Measurements from ENCODE around the gene ODF4.
"Not testable (repeated sequence)": the region's sequence is repeated elsewhere in the genome, so short reads cannot be mapped to it uniquely, and the experiment has no call there.

ODF4 gene

GRCh38 chr17:8341456-8341855, 1.8 kb downstream of the ODF4 start:
- no peak overlapping the region for H3K4me3 ChIP-seq (ENCODE audit: low read depth in 1 of 5, low read length in 5 of 5)
- H3K27me3 ChIP-seq (ENCODE audit: control insufficient read depth in 5 of 5, insufficient read depth in 4 of 5, low read length in 5 of 5) = peaks cover 2 to 6% (median 4%) of the 10 kb centered on the region in 5 donors
- no peaks in the 10 kb centered on the region for H3K36me3 ChIP-seq (ENCODE audit: control insufficient read depth in 5 of 5, insufficient read depth in 5 of 5, low read length in 5 of 5)

GRCh38 chr17:8345052-8345690, 5.5 kb downstream of the ODF4 start:
- Histone ChIP-seq H3K9ac (ENCODE audit: low read length in 5 of 5) (peak overlapping the region in 1 of 5 donors; percentile 46), H3K27me3 (ENCODE audit: control insufficient read depth in 5 of 5, insufficient read depth in 4 of 5, low read length in 5 of 5) (peaks cover 0 to 8% (median 7%) of the 10 kb centered on the region in 5 donors), H3K27ac (ENCODE audit: low read depth, low read length) (no peak overlapping the region), H3K9me3 (ENCODE audit: control insufficient read depth in 5 of 5, low read length in 5 of 5) (no peaks in the 10 kb centered on the region), H3K4me1 (ENCODE audit: control insufficient read depth in 5 of 5, insufficient read depth in 5 of 5, low read length in 5 of 5) (peaks cover 0 to 9% (median 0%) of the 10 kb centered on the region in 5 donors), H3K36me3 (ENCODE audit: control insufficient read depth in 5 of 5, insufficient read depth in 5 of 5, low read length in 5 of 5) (no peaks in the 10 kb centered on the region), H3K4me3 (ENCODE audit: low read depth in 1 of 5, low read length in 5 of 5) (no peak overlapping the region)

More at GRCh38 chr17:8341456-8341855, 1.8 kb downstream of the ODF4 start:
- H3K9ac ChIP-seq (ENCODE audit: low read length in 5 of 5) = no peak overlapping the region
- H3K4me1 ChIP-seq (ENCODE audit: control insufficient read depth in 5 of 5, insufficient read depth in 5 of 5, low read length in 5 of 5) = peaks cover 0 to 17% (median 8%) of the 10 kb centered on the region in 5 donors
- H3K9me3 ChIP-seq (ENCODE audit: control insufficient read depth in 5 of 5, low read length in 5 of 5) = no peaks in the 10 kb centered on the region
- H3K27ac ChIP-seq (ENCODE audit: low read depth, low read length) = no peak overlapping the region

GRCh38 chr17:8345951-8346665, 6.5 kb downstream of the ODF4 start:
- Histone ChIP-seq H3K27me3 (ENCODE audit: control insufficient read depth in 5 of 5, insufficient read depth in 4 of 5, low read length in 5 of 5) (peaks cover 0 to 8% (median 7%) of the 10 kb centered on the region in 5 donors), H3K9me3 (ENCODE audit: control insufficient read depth in 5 of 5, low read length in 5 of 5) (no peaks in the 10 kb centered on the region), H3K36me3 (ENCODE audit: control insufficient read depth in 5 of 5, insufficient read depth in 5 of 5, low read length in 5 of 5) (no peaks in the 10 kb centered on the region), H3K9ac (ENCODE audit: low read length in 5 of 5) (no peak overlapping the region), H3K4me1 (ENCODE audit: control insufficient read depth in 5 of 5, insufficient read depth in 5 of 5, low read length in 5 of 5) (peaks cover 0 to 9% (median 0%) of the 10 kb centered on the region in 5 donors), H3K4me3 (ENCODE audit: low read depth in 1 of 5, low read length in 5 of 5) (no peak overlapping the region), H3K27ac (ENCODE audit: low read depth, low read length) (no peak overlapping the region)

GRCh38 chr17:8347001-8347400, 7.4 kb downstream of the ODF4 start:
- not testable (repeated sequence) for H3K27me3 ChIP-seq (ENCODE audit: control insufficient read depth in 5 of 5, insufficient read depth in 4 of 5, low read length in 5 of 5); H3K9ac ChIP-seq (ENCODE audit: low read length in 5 of 5); H3K9me3 ChIP-seq (ENCODE audit: control insufficient read depth in 5 of 5, low read length in 5 of 5); H3K4me1 ChIP-seq (ENCODE audit: control insufficient read depth in 5 of 5, insufficient read depth in 5 of 5, low read length in 5 of 5); H3K27ac ChIP-seq (ENCODE audit: low read depth, low read length); H3K36me3 ChIP-seq (ENCODE audit: control insufficient read depth in 5 of 5, insufficient read depth in 5 of 5, low read length in 5 of 5); H3K4me3 ChIP-seq (ENCODE audit: low read depth in 1 of 5, low read length in 5 of 5)

GRCh38 chr17:8350339-8350738, 10.7 kb downstream of the ODF4 start:
- Histone ChIP-seq H3K27ac (ENCODE audit: low read depth, low read length) (no peak overlapping the region), H3K9ac (ENCODE audit: low read length in 5 of 5) (no peak overlapping the region), H3K4me3 (ENCODE audit: low read depth in 1 of 5, low read length in 5 of 5) (no peak overlapping the region), H3K9me3 (ENCODE audit: control insufficient read depth in 5 of 5, low read length in 5 of 5) (no peaks in the 10 kb centered on the region), H3K36me3 (ENCODE audit: control insufficient read depth in 5 of 5, insufficient read depth in 5 of 5, low read length in 5 of 5) (no peaks in the 10 kb centered on the region), H3K4me1 (ENCODE audit: control insufficient read depth in 5 of 5, insufficient read depth in 5 of 5, low read length in 5 of 5) (peaks cover 0 to 23% (median 0%) of the 10 kb centered on the region in 5 donors), H3K27me3 (ENCODE audit: control insufficient read depth in 5 of 5, insufficient read depth in 4 of 5, low read length in 5 of 5) (peaks cover 0 to 8% (median 7%) of the 10 kb centered on the region in 5 donors)

GRCh38 chr17:8353736-8354135, 14.1 kb downstream of the ODF4 start:
- Histone ChIP-seq H3K27me3 (ENCODE audit: control insufficient read depth in 5 of 5, insufficient read depth in 4 of 5, low read length in 5 of 5) (no peaks in the 10 kb centered on the region), H3K4me1 (ENCODE audit: control insufficient read depth in 5 of 5, insufficient read depth in 5 of 5, low read length in 5 of 5) (peaks cover 0 to 18% (median 0%) of the 10 kb centered on the region in 5 donors), H3K36me3 (ENCODE audit: control insufficient read depth in 5 of 5, insufficient read depth in 5 of 5, low read length in 5 of 5) (no peaks in the 10 kb centered on the region), H3K9me3 (ENCODE audit: control insufficient read depth in 5 of 5, low read length in 5 of 5) (no peaks in the 10 kb centered on the region), H3K4me3 (ENCODE audit: low read depth in 1 of 5, low read length in 5 of 5) (no peak overlapping the region), H3K9ac (ENCODE audit: low read length in 5 of 5) (peak overlapping the region in 1 of 5 donors; percentile 30), H3K27ac (ENCODE audit: low read depth, low read length) (no peak overlapping the region)

- H3K9ac ChIP-seq (ENCODE audit: low read length in 5 of 5) = peak overlapping the region in 1 of 5 donors; percentile 30
- no peaks in the 10 kb centered on the region for H3K27me3 ChIP-seq (ENCODE audit: control insufficient read depth in 5 of 5, insufficient read depth in 4 of 5, low read length in 5 of 5)
- H3K4me3 ChIP-seq (ENCODE audit: low read depth in 1 of 5, low read length in 5 of 5) = no peak overlapping the region
- no peaks in the 10 kb centered on the region for H3K9me3 ChIP-seq (ENCODE audit: control insufficient read depth in 5 of 5, low read length in 5 of 5)
- H3K27ac ChIP-seq (ENCODE audit: low read depth, low read length) = no peak overlapping the region
- no peaks in the 10 kb centered on the region for H3K36me3 ChIP-seq (ENCODE audit: control insufficient read depth in 5 of 5, insufficient read depth in 5 of 5, low read length in 5 of 5)
- peaks cover 0 to 23% (median 4%) of the 10 kb centered on the region in 5 donors for H3K4me1 ChIP-seq (ENCODE audit: control insufficient read depth in 5 of 5, insufficient read depth in 5 of 5, low read length in 5 of 5)
Observed at GRCh38 chr17:8354236-8354635, 14.6 kb downstream of the ODF4 start.

- peaks cover 0 to 48% (median 10%) of the 10 kb centered on the region in 5 donors for H3K4me1 ChIP-seq (ENCODE audit: control insufficient read depth in 5 of 5, insufficient read depth in 5 of 5, low read length in 5 of 5)
- H3K27ac ChIP-seq (ENCODE audit: low read depth, low read length) = peak overlapping the region; percentile 7
- no peak overlapping the region for H3K4me3 ChIP-seq (ENCODE audit: low read depth in 1 of 5, low read length in 5 of 5)
- no peak overlapping the region for H3K9ac ChIP-seq (ENCODE audit: low read length in 5 of 5)
- H3K9me3 ChIP-seq (ENCODE audit: control insufficient read depth in 5 of 5, low read length in 5 of 5) = no peaks in the 10 kb centered on the region
- H3K27me3 ChIP-seq (ENCODE audit: control insufficient read depth in 5 of 5, insufficient read depth in 4 of 5, low read length in 5 of 5) = no peaks in the 10 kb centered on the region
- H3K36me3 ChIP-seq (ENCODE audit: control insufficient read depth in 5 of 5, insufficient read depth in 5 of 5, low read length in 5 of 5) = no peaks in the 10 kb centered on the region
Observed at GRCh38 chr17:8357910-8358309, 18.3 kb downstream of the ODF4 start.

- Histone ChIP-seq H3K36me3 (ENCODE audit: control insufficient read depth in 5 of 5, insufficient read depth in 5 of 5, low read length in 5 of 5) (peaks cover 0 to 3% (median 0%) of the 10 kb centered on the region in 5 donors), H3K9ac (ENCODE audit: low read length in 5 of 5) (peak overlapping the region in 3 of 5 donors; percentile 2 to 71 (median 56)), H3K27me3 (ENCODE audit: control insufficient read depth in 5 of 5, insufficient read depth in 4 of 5, low read length in 5 of 5) (no peaks in the 10 kb centered on the region), H3K27ac (ENCODE audit: low read depth, low read length) (peak overlapping the region; percentile 79), H3K9me3 (ENCODE audit: control insufficient read depth in 5 of 5, low read length in 5 of 5) (no peaks in the 10 kb centered on the region), H3K4me1 (ENCODE audit: control insufficient read depth in 5 of 5, insufficient read depth in 5 of 5, low read length in 5 of 5) (peaks cover 0 to 40% (median 10%) of the 10 kb centered on the region in 5 donors), H3K4me3 (ENCODE audit: low read depth in 1 of 5, low read length in 5 of 5) (no peak overlapping the region)
Observed at GRCh38 chr17:8359769-8360168, 20.1 kb downstream of the ODF4 start.

- H3K4me3 ChIP-seq (ENCODE audit: low read depth in 1 of 5, low read length in 5 of 5) = no peak overlapping the region
- peak overlapping the region; percentile 81 for H3K27ac ChIP-seq (ENCODE audit: low read depth, low read length)
Observed at GRCh38 chr17:8360260-8360659, 20.6 kb downstream of the ODF4 start.

More at GRCh38 chr17:8360260-8360659, 20.6 kb downstream of the ODF4 start:
- no peaks in the 10 kb centered on the region for H3K9me3 ChIP-seq (ENCODE audit: control insufficient read depth in 5 of 5, low read length in 5 of 5)
- H3K36me3 ChIP-seq (ENCODE audit: control insufficient read depth in 5 of 5, insufficient read depth in 5 of 5, low read length in 5 of 5) = peaks cover 0 to 3% (median 0%) of the 10 kb centered on the region in 5 donors
- H3K27me3 ChIP-seq (ENCODE audit: control insufficient read depth in 5 of 5, insufficient read depth in 4 of 5, low read length in 5 of 5) = no peaks in the 10 kb centered on the region
- H3K4me1 ChIP-seq (ENCODE audit: control insufficient read depth in 5 of 5, insufficient read depth in 5 of 5, low read length in 5 of 5) = peaks cover 0 to 43% (median 10%) of the 10 kb centered on the region in 5 donors
- no peak overlapping the region for H3K9ac ChIP-seq (ENCODE audit: low read length in 5 of 5)
